Measurements from ENCODE around the gene NPNT.

NPNT gene

GRCh38 chr4:106017975-106018374, 122.7 kb downstream of the NPNT start:
- in situ Hi-C loops (cut with MboI; ENCODE audit: low sequenced_read_pairs), result no loop called here

DNA sequence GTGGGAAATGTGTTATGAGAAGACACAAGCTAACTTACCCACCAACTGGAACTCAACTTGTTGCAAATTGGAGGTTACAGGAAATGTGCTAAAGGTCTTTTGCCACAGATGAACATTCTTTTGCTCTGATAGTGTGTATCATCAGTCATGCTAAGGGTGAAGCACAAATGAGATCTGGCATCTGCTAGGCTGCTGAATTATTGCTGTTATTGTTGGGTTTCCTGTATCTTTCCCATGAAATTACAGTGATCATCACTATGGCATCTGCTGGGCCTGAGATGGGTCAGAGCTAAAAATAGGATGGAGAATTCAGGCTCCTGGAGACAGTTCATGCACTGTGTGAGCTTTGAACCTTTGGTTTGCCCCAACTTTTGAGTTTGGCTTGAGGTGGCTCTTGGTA, 124.5 kb downstream of the NPNT start:
- in situ Hi-C loops (cut with MboI; ENCODE audit: low sequenced_read_pairs), result no loop called here

Measured in hTERT RPE-1 (cell line).